Urothelium cell line (cell line): ENCODE data around the gene CYB5B.

ENCODE experiments used
- DNase-seq: peaks from one replicate; pipeline ENCODE4 v3.0.0; 2011; ENCODE audit warnings: low spot score, mixed read lengths
- FAIRE-seq: peaks from 2 replicates; lab custom pipeline; 2011; peaks lifted over from hg19 to GRCh38; lab: Jason Lieb, UNC

The CYB5B gene

DNA sequence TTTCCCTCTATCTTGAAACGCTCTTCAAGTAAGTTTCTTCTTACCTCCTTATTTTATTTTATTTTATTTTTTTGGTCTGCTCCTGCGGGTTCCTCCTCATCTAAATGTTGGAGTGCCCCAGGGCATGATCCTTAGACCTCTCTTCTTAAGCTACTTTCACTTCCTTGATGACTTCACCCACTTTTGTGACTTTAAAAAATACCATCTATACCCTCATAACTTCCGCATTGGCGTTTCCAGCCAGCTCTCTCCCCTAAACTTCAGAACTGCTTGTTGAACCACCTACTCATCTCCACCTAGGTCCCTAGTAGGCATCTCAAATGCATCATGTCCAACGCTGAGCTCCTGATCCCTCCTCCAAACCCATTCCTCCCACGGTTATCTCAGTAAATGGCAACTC, 89.9 kb downstream of the CYB5B start:
- DNase-seq (no peak), FAIRE-seq (no peak)
